Stimulated activated CD4-positive, alpha-beta T cell treated with anti-CD3 and anti-CD28 coated beads, Interleukin-4, amount 100 ng/mL, for 1 hour (primary cell): ENCODE measurements around the gene SEMA6C.
"Not testable (repeated sequence)": the region's sequence is repeated elsewhere in the genome, so short reads cannot be mapped to it uniquely, and the experiment has no call there.

Source experiments
- DNase-seq: peaks from one replicate; pipeline ENCODE4 v3.0.0-alpha.2; 2020

The SEMA6C gene

GRCh38 chr1:151146412-151147131 is at the start of gene SEMA6C:
Gene SEMA6C (minus strand): TSS chr1:151146631. CDS start chr1:151142621, 4,010 bp downstream.
- peak; percentile 87 for DNase-seq

- DNase-seq: not testable (repeated sequence)
Measured at GRCh38 chr1:151194894-151195594, 48.6 kb upstream of the SEMA6C start.

GRCh38 chr1:151193856-151194255 is 47.4 kb upstream of the SEMA6C start:
- DNase-seq: no peak

- DNase-seq: no peak
Measured at GRCh38 chr1:151193304-151193703, 46.9 kb upstream of the SEMA6C start.

- no peak for DNase-seq
Measured at GRCh38 chr1:151192047-151192446, 45.6 kb upstream of the SEMA6C start.

- peak; percentile 83 for DNase-seq
Measured at GRCh38 chr1:151189637-151190445, 43.4 kb upstream of the SEMA6C start, which contains the start of gene VPS72. Gene VPS72 (minus strand): TSS chr1:151190197. CDS start chr1:151190121, 76 bp downstream.

- DNase-seq: not testable (repeated sequence)
Measured at GRCh38 chr1:151188667-151189066, 42.2 kb upstream of the SEMA6C start.

- no peak for DNase-seq
Measured at GRCh38 chr1:151187205-151187604, 40.8 kb upstream of the SEMA6C start.

- DNase-seq: no peak
Measured at GRCh38 chr1:151184211-151184610, 37.8 kb upstream of the SEMA6C start.

GRCh38 chr1:151176514-151177045 is 30.1 kb upstream of the SEMA6C start:
- DNase-seq: no peak

GRCh38 chr1:151175863-151176262 is 29.4 kb upstream of the SEMA6C start, which contains the start of gene TMOD4:
Gene TMOD4 (minus strand): TSS chr1:151175981. CDS start chr1:151174875, 1,106 bp downstream.
- no peak for DNase-seq

GRCh38 chr1:151175041-151175741 is 28.8 kb upstream of the SEMA6C start:
- no peak for DNase-seq

GRCh38 chr1:151171190-151171589 is 24.8 kb upstream of the SEMA6C start:
- DNase-seq: no peak

GRCh38 chr1:151167116-151167515 is 20.7 kb upstream of the SEMA6C start:
- no peak for DNase-seq

- no peak for DNase-seq
Measured at GRCh38 chr1:151166505-151166956, 20.1 kb upstream of the SEMA6C start.

GRCh38 chr1:151165738-151166504 is 19.5 kb upstream of the SEMA6C start, which contains the start of the genes LYSMD1 and SCNM1:
Gene LYSMD1 (minus strand): TSS chr1:151165902. CDS start chr1:151165258, 644 bp downstream.
Gene SCNM1 (plus strand): TSS chr1:151166144. CDS start chr1:151166153, 9 bp downstream.
- DNase-seq: peak; percentile 92

GRCh38 chr1:151165281-151165737 is 18.9 kb upstream of the SEMA6C start:
- DNase-seq: peak; percentile 9

GRCh38 chr1:151164732-151165280 is 18.4 kb upstream of the SEMA6C start:
- no peak for DNase-seq

- DNase-seq: no peak
Measured at GRCh38 chr1:151159373-151159772, 12.9 kb upstream of the SEMA6C start.

- peak; percentile 13 for DNase-seq
Measured at GRCh38 chr1:151158751-151159251, 12.4 kb upstream of the SEMA6C start.
